ENCODE data around the gene DPEP3.

GRCh38 chr16:68028996-68029395, 48.7 kb upstream of the DPEP3 start:
- TF ChIP-seq CTCF (IDR thresholded peaks at IDR 0.05) (no peak), POLR2A (IDR thresholded peaks at IDR 0.05) (no peak)
